ENCODE measurements around the gene GYPC.

DNA sequence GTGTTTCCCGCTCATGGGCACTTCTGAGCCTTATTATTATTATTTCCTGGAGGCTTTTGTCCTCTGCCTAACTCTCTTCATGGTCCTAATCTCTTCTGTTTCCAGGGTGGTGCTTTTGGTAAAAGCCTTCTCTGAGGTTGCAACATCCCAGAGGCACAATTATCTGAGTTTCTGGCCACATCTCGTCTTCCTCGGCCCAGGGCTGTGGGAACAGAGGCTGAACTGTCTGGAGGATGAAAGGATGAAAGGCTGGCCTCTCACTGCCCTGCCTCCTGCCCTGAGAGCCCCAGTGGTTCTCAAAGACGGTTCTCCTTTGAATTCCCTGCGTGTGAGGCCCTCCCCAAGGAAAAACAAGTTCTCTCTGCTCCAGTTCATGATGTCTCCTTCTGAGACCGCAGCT lies 13.8 kb downstream of the GYPC start:
- no peak for TF ChIP-seq CTCF (IDR thresholded peaks at IDR 0.05; ENCODE audit: low read length)
- TF ChIP-seq EZH2 (IDR thresholded peaks at IDR 0.05; ENCODE audit: borderline replicate concordance, low read length): no peak
